GM18508 (cell line): Measurements from ENCODE around the gene PLAAT3.
"Not testable (repeated sequence)": the region's sequence is repeated elsewhere in the genome, so short reads cannot be mapped to it uniquely, and the experiment has no call there.

ENCODE experiments used
- ATAC-seq: cut with Tn5 transposase; IDR thresholded peaks from one replicate; pipeline ENCODE4 v1.9.1; 2021; ENCODE audit warnings: moderate number of reproducible peaks; ENCODE audit not compliant: insufficient read depth, unreplicated experiment

PLAAT3 gene

DNA sequence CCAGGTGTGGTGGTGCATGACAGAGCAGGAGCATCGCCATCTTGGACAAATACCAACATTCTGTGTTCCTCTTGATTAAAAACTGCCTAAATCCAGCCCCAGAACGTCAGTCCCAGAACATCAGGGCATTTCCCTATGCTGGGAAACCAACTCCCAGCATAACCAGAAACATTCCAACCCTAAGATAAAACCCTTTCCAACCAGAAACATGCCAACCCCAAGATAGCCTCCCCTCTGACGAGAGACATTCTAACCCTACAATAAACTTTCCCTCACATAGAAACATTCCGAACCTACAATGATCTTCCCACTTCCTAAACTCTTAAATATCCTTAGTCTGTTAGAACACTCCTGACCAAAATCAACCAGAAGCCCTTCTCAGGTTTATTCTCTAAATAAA, 66.1 kb downstream of the PLAAT3 start:
- no peak for ATAC-seq

GRCh38 chr11:63547061-63547460, 67.2 kb downstream of the PLAAT3 start:
- ATAC-seq, result no peak

DNA sequence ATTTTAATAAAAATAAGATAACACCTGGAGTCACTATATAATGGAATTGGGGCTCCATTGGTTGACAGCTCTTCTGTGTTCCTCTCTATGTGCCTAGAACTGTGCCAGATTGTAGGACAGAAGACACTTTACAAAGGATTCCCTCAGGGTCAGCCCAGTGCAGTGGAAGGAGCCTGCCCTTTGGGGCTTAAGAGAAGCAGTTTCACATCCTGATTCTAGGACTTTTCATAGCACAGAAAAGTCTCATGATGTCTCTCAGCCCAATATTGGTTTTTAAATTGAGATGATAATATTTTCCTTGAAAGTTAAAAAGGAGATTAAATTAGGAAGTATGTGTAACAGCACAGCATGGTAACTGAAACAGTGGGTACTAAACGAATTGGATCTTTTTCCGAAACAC, 70.5 kb downstream of the PLAAT3 start:
- no peak for ATAC-seq

GRCh38 chr11:63542506-63542905, 71.7 kb downstream of the PLAAT3 start:
- not testable (repeated sequence) for ATAC-seq

- ATAC-seq, result no peak
These were observed 76.7 kb downstream of the PLAAT3 start for GRCh38 chr11:63537293-63538101.

DNA sequence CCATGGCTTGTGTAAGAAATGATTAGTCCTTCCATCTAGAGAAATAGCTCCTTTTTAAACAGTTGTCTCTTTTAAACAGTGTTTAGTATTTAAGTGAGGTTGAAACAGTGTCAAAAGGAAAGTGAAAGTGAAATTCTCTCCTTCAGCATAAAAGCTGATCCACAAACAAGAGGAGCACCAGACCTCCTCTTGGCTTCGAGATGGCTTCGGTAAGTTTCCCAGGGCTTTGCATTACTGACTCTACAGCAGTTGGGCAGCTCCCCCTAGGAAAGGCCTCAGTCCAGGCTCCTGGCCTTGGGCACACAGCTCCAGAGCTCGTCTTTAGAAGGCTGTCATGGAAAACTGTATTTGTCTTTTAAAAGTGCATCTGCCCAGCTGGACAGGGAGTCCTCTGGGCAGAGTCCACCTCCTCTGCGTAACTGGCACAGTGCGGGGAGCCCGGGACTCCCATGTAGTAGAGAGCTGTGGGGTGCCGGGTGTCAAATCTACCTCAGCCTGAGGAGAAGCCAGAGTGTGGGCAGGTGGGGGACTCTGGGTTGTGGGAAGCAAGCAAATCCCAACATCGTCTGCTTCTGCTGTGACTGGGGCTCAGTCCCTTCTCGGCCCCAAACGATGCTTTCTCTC, 77.5 kb downstream of the PLAAT3 start, which contains the start of gene PLAAT4:
Gene PLAAT4, plus strand, starts transcription at position 140 of the 624 bp plus-strand sequence. Its CDS starts 61 bp downstream, at position 201.
- ATAC-seq, result no peak

DNA sequence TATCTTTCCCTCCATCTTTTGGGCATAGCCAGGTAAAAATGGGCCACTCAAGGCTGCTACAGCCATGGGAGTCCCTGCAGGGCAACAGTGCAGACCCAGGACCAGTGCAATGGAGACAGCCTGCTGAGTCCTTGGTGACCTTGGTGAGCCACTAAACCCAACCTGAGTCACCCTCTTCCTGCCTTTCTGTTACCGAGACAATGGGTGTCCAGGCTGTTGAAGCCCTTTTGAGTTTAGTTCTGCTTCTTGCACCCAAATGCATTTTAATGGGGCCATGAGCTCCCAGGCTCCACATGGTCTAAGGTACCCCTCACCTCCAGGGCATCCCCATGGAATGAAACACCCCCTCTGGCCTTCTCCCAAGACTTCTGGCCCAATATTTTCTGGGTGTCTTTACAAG, 78.5 kb downstream of the PLAAT3 start:
- no peak for ATAC-seq

DNA sequence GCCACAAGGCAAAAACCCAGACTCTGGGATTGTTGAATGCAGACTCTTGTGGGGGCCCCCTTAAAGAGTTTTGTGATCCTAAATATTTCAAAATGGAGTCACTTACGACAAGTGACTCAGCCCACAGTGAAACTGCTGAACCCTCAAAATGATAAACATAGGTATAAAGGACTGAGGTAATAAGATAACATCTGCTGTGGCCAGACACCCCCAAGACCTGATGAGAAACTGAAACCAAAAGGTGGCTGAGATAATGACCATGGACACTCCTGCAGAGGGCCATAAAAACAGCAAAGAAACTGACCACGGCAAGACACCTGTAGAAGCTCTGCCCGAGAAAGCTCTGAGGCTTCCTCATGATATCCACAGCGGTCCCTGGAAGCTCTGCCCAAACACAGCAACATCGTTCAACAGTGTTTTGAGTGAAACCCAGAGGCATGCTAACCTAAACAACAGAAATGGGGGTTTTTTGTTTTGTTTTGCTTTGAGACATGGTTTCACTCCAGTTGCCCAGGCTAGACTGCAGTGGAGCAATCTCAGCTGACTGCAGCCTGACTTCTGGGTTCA, 79.3 kb downstream of the PLAAT3 start:
- ATAC-seq, result no peak

GRCh38 chr11:63534076-63534475, 80.2 kb downstream of the PLAAT3 start:
- ATAC-seq, result no peak

GRCh38 chr11:63532799-63533475, 81.3 kb downstream of the PLAAT3 start:
- no peak for ATAC-seq

DNA sequence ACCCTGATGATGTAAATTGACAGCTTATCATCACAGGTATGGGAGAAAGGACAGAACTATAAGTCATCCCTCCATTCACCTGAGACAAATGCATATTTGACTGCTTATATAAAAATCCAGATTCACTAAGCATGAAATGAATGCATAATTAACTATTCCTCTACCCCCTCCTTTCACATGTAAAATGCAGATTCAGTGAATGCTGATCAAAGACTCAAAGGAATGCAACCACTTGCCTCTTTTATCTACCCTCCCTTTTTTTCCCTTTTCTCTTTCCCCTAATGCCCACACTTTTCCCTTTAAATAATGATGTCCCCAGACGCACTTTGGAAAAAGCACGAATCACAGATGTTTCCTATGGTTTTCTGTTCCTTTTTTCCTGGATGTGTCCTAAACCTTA, 82.1 kb downstream of the PLAAT3 start:
- ATAC-seq, result no peak

DNA sequence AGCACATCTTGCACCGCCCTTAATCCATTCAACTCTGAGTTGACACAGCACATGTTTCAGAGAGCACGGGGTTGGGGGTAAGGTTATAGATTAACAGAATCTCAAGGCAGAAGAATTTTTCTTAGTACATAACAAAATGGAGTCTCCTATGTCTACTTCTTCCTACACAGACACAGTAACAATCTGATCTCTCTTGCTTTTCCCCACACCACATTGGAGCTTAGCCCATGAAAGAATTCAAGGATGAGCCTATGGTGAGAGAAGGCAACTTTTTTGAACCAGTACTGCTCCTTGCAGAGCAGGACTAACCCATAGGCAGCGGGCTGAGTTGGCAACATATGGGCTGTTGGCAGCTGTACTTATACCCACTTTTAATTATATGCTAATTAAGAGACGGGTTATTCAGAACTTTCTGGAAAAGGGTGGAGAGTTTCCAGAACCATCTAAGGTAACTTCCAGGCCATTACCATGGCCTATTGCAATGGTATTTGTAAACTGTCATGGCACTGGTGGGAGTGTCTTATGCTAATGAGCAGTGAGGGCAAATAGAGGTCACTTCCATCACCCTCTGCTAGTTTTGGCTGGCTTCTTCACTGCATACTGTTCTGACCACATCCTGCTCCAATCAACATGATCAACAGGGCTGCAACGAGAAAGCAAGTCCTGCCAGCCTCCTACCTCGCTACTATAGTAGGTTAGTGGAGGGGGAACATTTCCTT, 83.0 kb downstream of the PLAAT3 start:
- peak; percentile 76 for ATAC-seq

- ATAC-seq, result no peak
These were observed 84.2 kb downstream of the PLAAT3 start for GRCh38 chr11:63530021-63530420.

GRCh38 chr11:63529373-63529772, 84.9 kb downstream of the PLAAT3 start:
- ATAC-seq, result not testable (repeated sequence)

DNA sequence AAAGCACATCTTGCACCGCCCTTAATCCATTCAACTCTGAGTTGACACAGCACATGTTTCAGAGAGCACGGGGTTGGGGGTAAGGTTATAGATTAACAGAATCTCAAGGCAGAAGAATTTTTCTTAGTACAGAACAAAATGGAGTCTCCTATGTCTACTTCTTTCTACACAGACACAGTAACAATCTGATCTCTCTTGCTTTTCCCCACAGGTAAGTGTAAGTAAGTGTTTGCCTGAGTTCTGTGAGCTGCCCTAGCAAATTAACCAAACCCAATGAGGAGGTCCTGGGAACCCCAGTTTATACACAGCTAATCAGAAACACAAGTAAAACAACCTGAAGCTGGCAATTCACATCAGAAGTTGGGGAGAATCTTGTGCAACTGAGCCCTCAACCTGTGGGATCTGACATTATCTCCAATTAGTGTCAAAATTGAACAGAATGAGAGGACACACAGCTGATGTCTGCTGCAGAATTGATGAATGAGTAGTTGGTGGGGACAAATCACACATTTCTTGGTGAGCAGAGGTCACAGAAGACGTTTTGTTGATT, 85.4 kb downstream of the PLAAT3 start:
- not testable (repeated sequence) for ATAC-seq

GRCh38 chr11:63528156-63528555, 86.1 kb downstream of the PLAAT3 start:
- ATAC-seq, result not testable (repeated sequence)

GRCh38 chr11:63527667-63528066, 86.6 kb downstream of the PLAAT3 start:
- no peak for ATAC-seq
